Activated T-helper 2 cell treated with anti-CD3 and anti-CD28 coated beads, Interferon-gamma antibody, Interleukin-2, Interleukin-4, amounts not matched to agents 10 μg/mL and 5 μg/mL and 100 μg/mL, durations not matched to agents 14 hours and 24 hours and 36 hours (primary cell): ENCODE data around the gene TBX15. TPM values are rescaled to one million over a fixed set of nuclear protein-coding genes. Genes with fewer than 3 reads are reported as not detected.
A peak's percentile ranks its signal among the peaks of the same experiment; 100 is the strongest.

Source experiments
- DNase-seq: peaks from one replicate; pipeline ENCODE4 v3.0.0; 2021; ENCODE audit warnings: low spot score
- H3K27ac Mint-ChIP-seq: one replicate; pipeline ENCODE4 v1.8.0; 2021; ENCODE audit warnings: mixed read lengths
- H3K27me3 Mint-ChIP-seq: one replicate; pipeline ENCODE4 v1.8.0; 2021; ENCODE audit warnings: low read depth, mixed read lengths
- H3K36me3 Mint-ChIP-seq: one replicate; pipeline ENCODE4 v1.8.0; 2021; ENCODE audit warnings: low read depth, mixed read lengths
- H3K4me1 Mint-ChIP-seq: one replicate; pipeline ENCODE4 v1.8.0; 2021; ENCODE audit warnings: low read depth, mixed read lengths
- H3K4me3 Mint-ChIP-seq: one replicate; pipeline ENCODE4 v1.8.0; 2021; ENCODE audit warnings: low read depth, mild to moderate bottlenecking, moderate library complexity, mixed read lengths
- H3K9me3 Mint-ChIP-seq: one replicate; pipeline ENCODE4 v1.8.0; 2021; ENCODE audit warnings: mixed read lengths
- intact Hi-C: fragments of 100-400 bp; cut with micrococcal nuclease; formaldehyde crosslinking; loops from one replicate; pipeline ENCODE4 v1.15.1; 2023
- total RNA-seq: library from RNA; stranded (reverse); gene quantifications from 2 replicates; pipeline ENCODE4 v1.2.3, GENCODE V29; 2022

The TBX15 gene
- total RNA-seq, 1 donor from 2014 or later = not detected

DNA sequence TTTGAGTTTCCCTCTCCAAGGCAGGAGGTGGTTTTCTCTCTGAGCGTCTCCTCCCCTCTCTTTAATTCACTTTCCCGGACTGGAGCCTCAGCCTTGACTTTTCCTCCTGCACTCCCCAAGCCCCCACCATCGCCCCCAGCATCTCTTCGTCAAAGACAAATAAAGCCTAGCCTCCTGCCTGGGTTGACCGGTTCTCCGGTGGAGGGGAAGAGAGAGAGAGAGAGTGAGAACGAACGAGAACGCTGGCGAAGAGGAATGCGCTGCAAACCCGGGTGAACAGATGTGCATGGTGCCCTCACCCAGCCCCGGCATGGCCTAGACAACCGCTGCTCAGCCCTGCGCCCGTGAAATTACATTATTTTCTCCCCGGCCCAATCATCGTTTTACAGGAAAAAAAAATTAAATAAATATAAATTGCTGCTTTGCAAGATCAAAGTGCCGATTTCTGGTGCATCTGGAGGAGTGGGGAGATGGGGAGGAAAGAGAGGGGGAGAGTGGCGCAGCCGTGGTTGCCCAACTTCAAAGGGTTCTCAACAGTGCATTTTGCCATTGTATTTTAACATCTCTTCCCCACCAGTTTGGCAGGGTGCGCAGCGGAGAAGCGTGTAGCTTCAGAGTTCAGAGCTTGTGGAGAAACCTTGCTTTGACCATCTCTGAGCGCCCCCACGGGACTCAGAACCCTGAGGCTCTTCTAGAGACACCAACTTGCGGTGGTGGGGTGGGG, 11.4 kb upstream of the TBX15 start:
- no peak for DNase-seq
- Mint-ChIP-seq H3K36me3 (no peaks in the 10 kb centered on the region), H3K9me3 (no peaks in the 10 kb centered on the region), H3K4me1 (peaks cover 12% of the 10 kb centered on the region), H3K27me3 (peaks cover 85% of the 10 kb centered on the region), H3K4me3 (no peak overlapping the region), H3K27ac (no peak overlapping the region)
- intact Hi-C loops = no loop called here

DNA sequence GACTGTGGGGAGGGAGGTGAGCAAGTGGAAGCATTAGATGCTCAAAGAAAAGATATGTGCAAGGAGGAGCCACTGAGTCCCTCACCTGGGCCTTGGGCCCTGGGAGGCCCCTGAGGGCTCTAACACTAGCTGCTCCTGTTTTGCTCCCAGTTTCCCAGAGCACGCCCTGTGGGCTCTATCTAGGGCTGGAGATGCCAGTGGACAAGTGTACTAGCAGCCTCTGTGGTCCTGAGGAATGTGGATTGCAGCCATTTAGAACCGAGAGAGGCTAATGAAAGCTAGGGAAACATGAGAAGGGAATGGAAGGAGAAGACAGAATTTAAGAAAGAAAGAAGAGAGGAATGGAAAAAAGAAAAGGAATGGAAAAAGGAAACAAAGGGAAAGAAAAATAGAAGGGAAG, 10.0 kb upstream of the TBX15 start:
- no peaks in the 10 kb centered on the region for H3K9me3 Mint-ChIP-seq

DNA sequence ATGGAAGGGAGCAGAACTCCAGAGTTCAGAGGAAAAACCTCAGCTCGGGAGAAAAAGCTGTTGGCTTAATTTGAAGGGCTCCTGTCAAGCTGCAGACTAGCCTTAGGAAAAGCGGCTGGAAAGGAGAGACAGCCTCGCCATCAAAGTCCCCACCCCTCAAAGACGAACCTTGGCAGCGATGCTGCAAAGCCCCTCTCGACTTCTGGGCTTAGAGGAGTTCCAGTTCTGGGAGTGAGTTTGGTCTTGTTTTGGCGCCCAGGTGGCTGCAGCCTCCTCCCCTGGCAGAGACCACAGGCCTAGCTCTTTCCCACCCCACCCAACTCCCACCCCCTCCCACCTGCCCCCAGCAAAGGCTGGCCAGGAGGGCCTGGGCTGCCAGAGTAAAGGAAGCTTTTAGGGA, 9.1 kb upstream of the TBX15 start:
- peaks cover 2% of the 10 kb centered on the region for H3K36me3 Mint-ChIP-seq
- no peak for DNase-seq
- intact Hi-C loops = no loop called here
- H3K9me3 Mint-ChIP-seq = no peaks in the 10 kb centered on the region
- H3K4me3 Mint-ChIP-seq = no peak overlapping the region
- peaks cover 81% of the 10 kb centered on the region for H3K27me3 Mint-ChIP-seq
- no peak overlapping the region for H3K27ac Mint-ChIP-seq
- peaks cover 11% of the 10 kb centered on the region for H3K4me1 Mint-ChIP-seq

More for the DNA sequence above, 10.0 kb upstream of the TBX15 start:
- no peaks in the 10 kb centered on the region for H3K36me3 Mint-ChIP-seq
- no peak for DNase-seq
- intact Hi-C loops = no loop called here
- peaks cover 12% of the 10 kb centered on the region for H3K4me1 Mint-ChIP-seq
- peaks cover 86% of the 10 kb centered on the region for H3K27me3 Mint-ChIP-seq
- H3K4me3 Mint-ChIP-seq = no peak overlapping the region
- no peak overlapping the region for H3K27ac Mint-ChIP-seq

DNA sequence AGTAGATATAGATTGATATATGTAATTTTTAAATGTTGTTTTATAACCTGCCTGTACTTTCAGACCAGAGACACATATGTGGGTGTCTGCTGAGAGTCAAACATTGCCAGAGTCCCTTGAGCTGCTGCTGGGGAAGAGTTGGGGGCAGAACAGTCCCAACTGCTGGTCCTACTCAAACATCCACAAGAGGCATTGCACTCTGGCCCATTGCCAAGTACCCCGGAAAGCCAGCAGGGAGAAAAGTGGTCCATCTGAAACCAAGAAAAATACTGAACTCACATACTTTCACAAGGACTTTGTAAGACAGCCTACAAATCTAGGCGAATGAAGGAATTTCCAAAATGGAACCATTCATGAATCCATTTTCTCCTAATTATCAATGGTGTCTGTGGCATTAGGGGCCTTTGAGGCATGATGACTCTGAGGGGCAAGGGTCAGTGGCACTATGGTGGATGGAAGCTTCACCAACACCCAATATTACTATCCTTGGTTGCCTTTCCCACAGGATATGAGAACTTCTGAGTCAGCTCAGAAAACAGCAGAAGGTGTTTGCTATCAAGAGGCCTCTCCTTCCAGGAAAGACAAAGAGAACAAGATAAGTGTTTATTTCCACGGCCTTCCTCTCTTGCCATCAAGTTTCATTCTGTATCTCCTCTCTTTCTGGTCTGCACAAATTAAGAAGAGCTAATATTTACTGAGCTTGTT, 7.3 kb upstream of the TBX15 start:
- Mint-ChIP-seq H3K9me3 (no peaks in the 10 kb centered on the region), H3K27ac (no peak overlapping the region), H3K4me1 (peaks cover 5% of the 10 kb centered on the region), H3K4me3 (no peak overlapping the region), H3K27me3 (peaks cover 86% of the 10 kb centered on the region), H3K36me3 (peaks cover 5% of the 10 kb centered on the region)
- intact Hi-C loops = no loop called here
- DNase-seq = no peak

DNA sequence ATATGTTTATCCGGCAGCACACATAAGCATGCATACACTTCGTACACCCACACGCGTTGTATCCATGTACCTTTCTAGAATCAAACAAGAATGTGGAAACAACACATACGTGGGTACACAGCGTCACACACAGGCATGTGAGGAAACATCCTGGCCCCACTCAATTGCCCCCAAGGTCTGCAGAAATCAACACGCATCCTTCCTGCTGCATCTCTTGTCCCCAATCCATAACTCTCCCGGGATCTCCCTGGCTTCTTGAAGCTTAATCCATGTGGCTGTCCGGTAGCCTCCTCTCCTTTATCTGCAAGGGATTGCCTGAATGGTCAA, 5.5 kb upstream of the TBX15 start:
- Mint-ChIP-seq H3K4me1 (peaks cover 2% of the 10 kb centered on the region), H3K36me3 (peaks cover 5% of the 10 kb centered on the region), H3K9me3 (no peaks in the 10 kb centered on the region), H3K4me3 (no peak overlapping the region), H3K27ac (peak overlapping the region; percentile 52), H3K27me3 (peaks cover 86% of the 10 kb centered on the region)
- no peak for DNase-seq
- intact Hi-C loops = no loop called here

DNA sequence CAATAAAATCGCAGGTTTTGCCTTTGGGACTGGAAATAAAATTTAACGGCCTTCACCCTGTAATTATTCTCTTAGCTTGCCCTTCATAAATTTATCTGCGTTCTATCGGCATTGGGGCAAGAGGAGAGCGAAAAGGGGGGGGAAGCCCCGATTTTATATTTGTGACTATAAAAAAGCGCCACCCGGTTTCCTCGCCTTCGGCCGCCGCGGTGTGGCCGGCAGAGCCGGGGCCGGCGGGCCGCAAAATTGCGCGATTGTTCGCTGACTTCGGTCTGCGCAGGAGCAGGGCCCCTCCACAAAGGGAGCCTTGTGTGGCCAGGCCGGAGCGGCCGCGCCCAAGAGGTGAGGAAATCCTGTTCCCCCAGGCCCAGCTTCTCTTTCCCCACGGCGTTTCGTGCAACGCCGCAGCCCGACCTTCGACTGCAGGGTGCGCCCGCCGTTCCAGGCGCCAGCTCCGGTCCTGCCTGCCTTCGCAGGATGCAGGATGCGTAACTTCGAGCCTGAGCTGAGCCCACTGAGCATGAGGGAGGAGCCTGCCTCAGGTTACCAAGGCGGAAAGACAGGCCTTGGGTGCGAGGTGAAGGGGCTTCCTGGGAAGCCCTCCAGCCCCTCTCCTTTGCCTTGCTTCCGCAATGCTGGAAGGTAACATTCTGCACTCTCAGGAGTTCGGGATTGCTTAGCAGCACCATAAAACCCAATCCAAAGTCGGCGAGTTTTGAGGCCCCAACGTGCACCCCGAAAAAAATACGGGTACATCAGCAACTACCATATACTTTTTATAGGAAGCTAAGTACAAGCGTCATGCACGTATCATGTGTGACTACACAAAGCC, 4.9 kb upstream of the TBX15 start:
- intact Hi-C loops = no loop called here
- H3K9me3 Mint-ChIP-seq = no peaks in the 10 kb centered on the region
- peaks cover 2% of the 10 kb centered on the region for H3K4me1 Mint-ChIP-seq
- H3K27me3 Mint-ChIP-seq = peaks cover 89% of the 10 kb centered on the region
- DNase-seq = no peak
- peaks cover 5% of the 10 kb centered on the region for H3K36me3 Mint-ChIP-seq
- H3K27ac Mint-ChIP-seq = no peak overlapping the region
- H3K4me3 Mint-ChIP-seq = no peak overlapping the region

DNA sequence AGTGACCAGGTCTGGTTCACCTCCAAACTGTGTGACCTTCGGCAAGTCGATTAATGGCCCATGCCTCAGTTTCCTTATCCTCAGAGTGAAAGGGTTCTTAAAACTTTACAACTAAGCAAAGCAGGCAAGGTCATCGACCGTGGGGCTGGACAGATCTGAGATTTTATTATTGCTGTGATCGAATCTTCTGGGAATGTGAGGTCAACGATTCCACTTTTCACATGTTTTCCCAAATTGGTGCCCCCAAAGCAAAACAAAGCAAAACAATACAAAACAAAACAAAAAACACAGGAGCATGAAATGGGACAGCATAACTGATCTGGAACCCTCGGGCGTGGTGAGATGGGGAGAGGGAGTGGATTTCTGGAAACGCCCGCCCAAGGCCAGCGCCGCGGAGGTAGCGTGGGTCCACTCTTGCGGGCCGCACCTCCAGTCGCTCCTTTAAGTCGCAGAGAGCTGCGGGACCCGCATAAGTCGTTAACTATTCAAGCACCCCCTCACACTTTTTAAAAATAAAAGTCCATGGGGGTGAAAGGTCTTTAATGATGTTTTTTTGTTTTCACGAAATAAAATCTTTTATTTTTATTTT, 4.2 kb upstream of the TBX15 start:
- H3K9me3 Mint-ChIP-seq = no peaks in the 10 kb centered on the region
- H3K4me3 Mint-ChIP-seq = no peak overlapping the region
- H3K27ac Mint-ChIP-seq = no peak overlapping the region
- peaks cover 89% of the 10 kb centered on the region for H3K27me3 Mint-ChIP-seq
- intact Hi-C loops = no loop called here
- no peak for DNase-seq
- H3K36me3 Mint-ChIP-seq = peaks cover 5% of the 10 kb centered on the region
- peaks cover 2% of the 10 kb centered on the region for H3K4me1 Mint-ChIP-seq

DNA sequence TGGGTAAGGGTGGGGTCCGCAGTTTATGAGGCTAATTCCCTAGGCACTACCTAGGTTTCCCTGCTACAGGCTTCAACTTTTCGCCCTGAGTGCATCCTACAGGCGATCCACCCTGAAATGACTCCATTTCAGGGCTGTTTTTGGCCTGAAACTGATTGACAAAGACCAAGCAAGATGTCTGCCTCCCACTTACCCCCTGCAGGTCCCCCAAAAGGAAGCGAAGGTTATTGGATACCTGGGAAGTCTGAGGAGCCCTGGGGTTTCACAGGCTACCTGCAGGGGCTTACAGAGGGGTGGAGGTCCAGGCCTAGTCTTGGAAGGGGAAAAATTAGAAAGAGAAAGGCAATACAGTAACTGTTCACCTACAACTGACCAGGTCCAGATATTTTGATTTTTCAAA, 3.3 kb upstream of the TBX15 start:
- H3K27me3 Mint-ChIP-seq = peaks cover 91% of the 10 kb centered on the region
- H3K4me1 Mint-ChIP-seq = peaks cover 5% of the 10 kb centered on the region
- H3K27ac Mint-ChIP-seq = no peak overlapping the region
- no peak overlapping the region for H3K4me3 Mint-ChIP-seq
- no peaks in the 10 kb centered on the region for H3K9me3 Mint-ChIP-seq
- intact Hi-C loops = no loop called here
- no peak for DNase-seq
- peaks cover 9% of the 10 kb centered on the region for H3K36me3 Mint-ChIP-seq

DNA sequence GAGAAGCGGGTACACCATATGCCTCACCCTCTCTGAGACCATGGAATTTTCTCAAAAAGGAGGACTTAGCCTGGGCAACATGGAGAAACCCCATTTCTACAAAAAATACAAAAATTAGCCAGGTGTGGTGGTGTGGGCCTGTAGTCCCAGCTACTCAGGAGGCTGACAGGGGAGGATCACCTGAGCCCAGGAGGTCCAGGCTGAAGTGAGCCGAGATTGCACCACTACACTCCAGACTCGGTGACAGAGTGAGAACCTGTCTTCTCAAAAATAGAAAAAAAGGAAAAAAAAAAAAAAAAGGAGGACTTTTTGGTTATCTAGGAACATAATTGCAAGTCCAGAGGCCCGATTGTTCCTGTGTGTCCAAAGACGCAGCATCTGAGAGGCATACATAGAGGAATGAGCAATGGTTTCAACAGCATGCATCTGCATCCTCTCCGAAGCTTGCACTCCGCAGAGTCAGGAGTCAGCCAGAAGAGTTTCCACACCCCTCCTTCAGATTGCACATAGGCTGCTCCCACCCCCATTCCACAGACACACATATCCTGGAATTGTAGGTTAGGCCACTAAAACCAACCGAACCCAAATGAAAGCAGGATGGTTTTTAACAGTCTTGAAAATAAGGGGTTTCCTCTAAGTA, 2.5 kb upstream of the TBX15 start:
- peaks cover 3% of the 10 kb centered on the region for H3K9me3 Mint-ChIP-seq
- peaks cover 12% of the 10 kb centered on the region for H3K36me3 Mint-ChIP-seq
- no peak for DNase-seq
- peaks cover 3% of the 10 kb centered on the region for H3K4me1 Mint-ChIP-seq
- peaks cover 92% of the 10 kb centered on the region for H3K27me3 Mint-ChIP-seq
- intact Hi-C loops = no loop called here
- no peak overlapping the region for H3K4me3 Mint-ChIP-seq
- no peak overlapping the region for H3K27ac Mint-ChIP-seq

DNA sequence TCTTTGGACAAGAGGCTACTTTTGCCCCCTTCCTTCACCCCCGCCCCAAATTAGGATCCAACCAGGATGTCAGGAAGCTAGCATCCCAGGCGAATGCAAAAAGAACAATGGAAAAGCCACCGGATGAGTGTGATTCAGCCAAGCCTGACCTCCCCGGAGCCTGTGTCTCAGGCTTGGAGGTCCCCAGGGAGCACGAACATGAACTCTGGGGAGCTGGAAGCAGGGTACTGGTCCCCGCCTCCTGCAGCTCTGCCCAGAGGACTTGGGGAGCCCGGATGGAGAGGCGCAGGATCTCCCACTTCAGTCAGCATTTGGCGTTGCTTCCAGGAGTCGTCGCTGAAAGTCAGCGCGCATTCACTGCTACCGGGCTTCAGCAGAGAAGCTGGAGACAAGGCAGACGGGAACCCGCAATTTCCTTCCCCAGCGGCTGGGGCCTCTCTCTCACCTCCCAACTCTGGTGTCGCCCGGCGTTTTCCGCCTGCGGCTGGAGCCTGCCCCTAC, 1.8 kb upstream of the TBX15 start:
- Mint-ChIP-seq H3K9me3 (peaks cover 7% of the 10 kb centered on the region), H3K27ac (no peak overlapping the region), H3K36me3 (peaks cover 18% of the 10 kb centered on the region), H3K27me3 (peaks cover 92% of the 10 kb centered on the region), H3K4me3 (no peak overlapping the region), H3K4me1 (peaks cover 3% of the 10 kb centered on the region)
- intact Hi-C loops = loop anchor here (2.0 kb wide), 1 partner anchor 13 kb away; no protein-coding TSS in a partner anchor
- no peak for DNase-seq

DNA sequence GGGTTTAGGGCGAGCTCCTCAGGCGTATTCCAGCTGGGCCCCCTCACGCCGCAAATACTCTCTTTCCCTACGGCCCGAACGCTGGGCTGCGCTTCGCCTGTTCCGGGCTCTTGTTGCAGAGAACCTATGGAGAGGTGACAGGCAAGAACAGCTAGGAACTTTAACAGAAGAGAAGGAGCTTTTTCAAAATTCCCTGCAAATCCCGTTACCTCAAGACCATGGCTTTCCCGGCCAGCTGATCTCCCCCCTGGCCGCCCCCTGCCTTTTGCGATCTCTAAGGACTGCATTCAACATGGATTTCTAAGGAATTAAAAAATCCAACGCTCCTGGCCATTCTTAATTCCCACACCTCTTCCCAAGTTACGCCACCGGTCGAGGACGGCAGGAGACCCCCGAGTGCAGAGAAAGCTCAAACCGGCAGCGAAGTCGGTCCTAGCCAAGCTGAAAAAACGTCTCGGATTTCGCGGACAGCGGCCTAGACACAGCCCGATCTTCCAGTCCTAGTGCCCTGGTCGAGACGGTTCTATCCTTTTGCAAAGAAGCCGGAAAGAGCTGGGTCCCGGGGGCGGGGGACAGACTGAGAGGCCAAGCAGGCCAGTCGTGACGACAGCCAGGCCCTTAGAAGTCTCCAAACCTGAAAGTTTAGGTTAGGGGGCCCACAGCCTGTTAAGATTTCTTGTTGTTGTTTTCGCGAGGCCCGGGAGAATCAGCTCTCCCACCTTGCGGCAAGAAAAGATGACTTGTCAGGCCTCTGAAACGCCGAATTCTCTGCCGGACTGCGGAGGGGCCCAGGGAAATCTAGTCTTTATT, 1.1 kb upstream of the TBX15 start:
- intact Hi-C loops = loop anchor here (2.0 kb wide), 1 partner anchor 14 kb away; no protein-coding TSS in a partner anchor
- H3K27me3 Mint-ChIP-seq = peaks cover 92% of the 10 kb centered on the region
- H3K36me3 Mint-ChIP-seq = peaks cover 21% of the 10 kb centered on the region
- DNase-seq = no peak
- peaks cover 11% of the 10 kb centered on the region for H3K9me3 Mint-ChIP-seq
- H3K27ac Mint-ChIP-seq = no peak overlapping the region
- H3K4me1 Mint-ChIP-seq = peaks cover 5% of the 10 kb centered on the region
- no peak overlapping the region for H3K4me3 Mint-ChIP-seq
